Right lobe of liver (tissue), 6 donors: ENCODE data around the gene TPSAB1. TPM values are rescaled to one million over a fixed set of nuclear protein-coding genes. Genes with fewer than 3 reads are reported as not detected.
A peak's percentile ranks its signal among the peaks of the same experiment; 100 is the strongest.
"Not testable (repeated sequence)": the region's sequence is repeated elsewhere in the genome, so short reads cannot be mapped to it uniquely, and the experiment has no call there.

Source experiments
- ATAC-seq, 4 donors: fragments of 200-7000 bp; cut with Tn5 transposase; one replicate each; pipeline ENCODE4 v1.9.1; 2020; ENCODE audit warnings: mild to moderate bottlenecking in 4 of 4, moderate library complexity in 4 of 4
- DNase-seq, 3 donors: peaks; one replicate each; pipeline ENCODE4 v3.0.0-alpha.2; 2020
- H3K27ac ChIP-seq, 3 donors: fragments of 200-600 bp; one replicate each; pipeline ENCODE4 v1.8.0; 2022
- H3K27me3 ChIP-seq, 2 donors: fragments of 200-600 bp; one replicate each; pipeline ENCODE4 v1.8.0; 2022
- H3K36me3 ChIP-seq, 4 donors: fragments of 200-600 bp; sonication (generic) in 1 of 4; one replicate each; pipeline versions ENCODE4 v1.5.1 to v1.8.0; 2017 to 2022; ENCODE audit warnings: control low read depth in 1 of 4
- H3K4me1 ChIP-seq, 4 donors: fragments of 200-600 bp; sonication (generic) in 1 of 4; one replicate each; pipeline versions ENCODE4 v1.5.1 to v1.8.0; 2017 to 2022; ENCODE audit warnings: control low read depth in 1 of 4
- H3K4me3 ChIP-seq, 3 donors: fragments of 200-600 bp; one replicate each; pipeline ENCODE4 v1.8.0; 2022
- H3K9me3 ChIP-seq, 4 donors: fragments of 200-600 bp; sonication (generic) in 1 of 4; one replicate each; pipeline versions ENCODE4 v1.5.1 to v1.8.0; 2017 to 2022; ENCODE audit warnings: control low read depth in 1 of 4
- POLR2A ChIP-seq: fragments of 450-650 bp; IDR thresholded peaks from one replicate; pipeline ENCODE4 v1.6.1; 2017; ENCODE audit warnings: antibody characterized with exemption, mild to moderate bottlenecking
- WGBS: methylation state at CpG from one replicate; pipeline ENCODE4 v1.1.6; 2018; ENCODE audit warnings: low coverage, low lambda C conversion rate; ENCODE audit not compliant: insufficient coverage; ENCODE audit errors: missing lambda C conversion rate; 5-methylcytosine and 5-hydroxymethylcytosine counted together
- intact Hi-C, 2 donors: fragments of 100-400 bp; cut with DNase I; formaldehyde crosslinking; loops; one replicate each; pipeline versions ENCODE4 v1.11.2 to v1.14.1; 2022
- total RNA-seq, 6 experiments: library from RNA; depleted of rRNA in 2 of 6; stranded (reverse); fragments of >200 nt in 2 of 6; fragmentation: NEBNext Ultra II Directional in 3 of 6; extraction: Animal tissue kit (Norgen Biotek cat#: 25700) in 3 of 6; gene quantifications; one replicate each; pipeline versions ENCODE4 v1.1.0 to v1.2.4, GENCODE V29; 2016 to 2023
- TF ChIP-seq, protein P1 (sequence below), 4 donors: fragments of 200-600 bp in 3 of 4; fragments of 450-650 bp in 1 of 4; IDR thresholded peaks; one replicate each; pipeline versions ENCODE4 v1.5.1 to v1.8.0; 2016 to 2022; ENCODE audit warnings: antibody characterized with exemption in 4 of 4, mild to moderate bottlenecking in 2 of 4
- donor health status: DM: no; HTN: yes; CAD: no.
- donor health status: DM: no; HTN: no; CAD: no.
- donor health status: DM: no; HTN: no; CAD: no.
- donor health status: DM: no; HTN: yes; CAD: no.
- donor health status: DM: no; HTN: yes; CAD: no.

TPSAB1 gene
- total RNA-seq, 6 experiments from 2014 or later, result 0.39 to 1.1 (median 0.81) TPM; not detected in 1

DNA sequence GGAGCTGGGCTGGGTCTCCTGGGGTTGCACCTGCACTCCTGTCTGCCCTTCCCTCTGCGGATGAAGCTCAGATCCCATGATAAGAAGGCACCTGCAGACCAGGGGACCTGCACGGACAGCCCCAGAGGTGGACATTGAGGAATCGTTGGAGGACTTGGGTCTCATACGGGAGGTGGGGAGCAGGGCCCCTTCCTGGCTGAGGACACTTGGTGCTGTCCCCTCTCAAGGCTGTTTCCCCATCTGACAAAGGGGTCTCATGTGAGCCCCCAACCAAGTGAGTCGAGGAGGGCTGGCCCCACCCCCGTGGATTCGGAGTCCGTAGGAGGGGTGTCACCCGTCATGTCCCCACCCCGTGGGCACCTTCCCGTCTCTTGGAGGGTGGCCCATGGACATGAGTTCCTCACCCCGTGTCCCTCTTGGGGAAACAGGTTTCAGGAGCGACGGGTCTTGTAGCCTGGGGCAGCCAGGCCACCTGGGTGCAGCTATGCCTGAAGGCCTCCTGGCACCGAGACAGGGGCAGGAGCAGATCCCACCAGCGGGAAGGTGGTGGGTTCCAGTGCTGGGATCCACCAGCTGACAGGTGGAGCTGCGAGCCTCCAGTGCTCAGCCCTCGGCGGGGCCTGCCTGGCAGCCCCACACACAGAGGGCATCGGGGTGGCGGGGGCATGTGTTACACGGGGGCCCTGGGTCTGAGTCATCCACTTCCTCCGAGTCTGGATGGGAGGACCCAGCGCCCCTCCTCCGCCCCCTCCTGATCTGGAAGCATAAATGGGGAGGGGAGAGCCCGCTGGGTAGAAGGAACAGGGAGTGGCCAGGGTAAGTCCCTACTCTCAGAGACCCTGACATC, 15.0 kb downstream of the TPSAB1 start, which contains the start of gene TPSD1:
TSS of gene TPSD1 (plus strand) at position 794 of the 847 bp plus-strand sequence. CDS start 212 bp downstream, outside the sequence.
- intact Hi-C loops, H3K9me3 ChIP-seq, H3K4me1 ChIP-seq, H3K36me3 ChIP-seq, H3K27ac ChIP-seq, DNase-seq, H3K4me3 ChIP-seq, H3K27me3 ChIP-seq: not testable (repeated sequence)
- peak in 1 of 4 donors; percentile 5 for ATAC-seq
- WGBS, result no CpG with 5 or more reads among the region's 26 CpGs

- not testable (repeated sequence) for H3K27ac ChIP-seq
Measured at GRCh38 chr16:1256296-1256873, 15.9 kb downstream of the TPSAB1 start.

GRCh38 chr16:1256874-1257322, 16.4 kb downstream of the TPSAB1 start:
- no peak for ATAC-seq
- WGBS, result 20% methylated on average over 1 of the region's 22 CpGs
- TF ChIP-seq, protein P1, sequence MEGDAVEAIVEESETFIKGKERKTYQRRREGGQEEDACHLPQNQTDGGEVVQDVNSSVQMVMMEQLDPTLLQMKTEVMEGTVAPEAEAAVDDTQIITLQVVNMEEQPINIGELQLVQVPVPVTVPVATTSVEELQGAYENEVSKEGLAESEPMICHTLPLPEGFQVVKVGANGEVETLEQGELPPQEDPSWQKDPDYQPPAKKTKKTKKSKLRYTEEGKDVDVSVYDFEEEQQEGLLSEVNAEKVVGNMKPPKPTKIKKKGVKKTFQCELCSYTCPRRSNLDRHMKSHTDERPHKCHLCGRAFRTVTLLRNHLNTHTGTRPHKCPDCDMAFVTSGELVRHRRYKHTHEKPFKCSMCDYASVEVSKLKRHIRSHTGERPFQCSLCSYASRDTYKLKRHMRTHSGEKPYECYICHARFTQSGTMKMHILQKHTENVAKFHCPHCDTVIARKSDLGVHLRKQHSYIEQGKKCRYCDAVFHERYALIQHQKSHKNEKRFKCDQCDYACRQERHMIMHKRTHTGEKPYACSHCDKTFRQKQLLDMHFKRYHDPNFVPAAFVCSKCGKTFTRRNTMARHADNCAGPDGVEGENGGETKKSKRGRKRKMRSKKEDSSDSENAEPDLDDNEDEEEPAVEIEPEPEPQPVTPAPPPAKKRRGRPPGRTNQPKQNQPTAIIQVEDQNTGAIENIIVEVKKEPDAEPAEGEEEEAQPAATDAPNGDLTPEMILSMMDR (IDR thresholded peaks at IDR 0.05), result no peak
- no peak for TF ChIP-seq POLR2A

More at GRCh38 chr16:1256296-1256873, 15.9 kb downstream of the TPSAB1 start:
- H3K27me3 ChIP-seq, H3K36me3 ChIP-seq, DNase-seq, H3K4me1 ChIP-seq, H3K9me3 ChIP-seq, ATAC-seq, H3K4me3 ChIP-seq, intact Hi-C loops: not testable (repeated sequence)
- 40% methylated on average over 2 of the region's 23 CpGs for WGBS

GRCh38 chr16:1257561-1258224, 17.2 kb downstream of the TPSAB1 start:
- intact Hi-C loops, result no loop called here
- no peaks in the 10 kb centered on the region for H3K4me1 ChIP-seq
- peaks cover 0 to 5% of the 10 kb centered on the region in 2 donors for H3K27me3 ChIP-seq
- WGBS, result 20% methylated on average over 1 of the region's 34 CpGs
- TF ChIP-seq POLR2A, result no peak
- TF ChIP-seq, protein P1 (IDR thresholded peaks at IDR 0.05), result no peak
- ATAC-seq, result no peak
- no peaks in the 10 kb centered on the region for H3K36me3 ChIP-seq
- DNase-seq, result no peak
- no peak overlapping the region for H3K27ac ChIP-seq
- H3K4me3 ChIP-seq, result no peak overlapping the region
- H3K9me3 ChIP-seq, result no peaks in the 10 kb centered on the region

More at GRCh38 chr16:1256874-1257322, 16.4 kb downstream of the TPSAB1 start:
- Histone ChIP-seq H3K4me1 (no peaks in the 10 kb centered on the region), H3K9me3 (no peaks in the 10 kb centered on the region), H3K27me3 (peaks cover 0 to 5% of the 10 kb centered on the region in 2 donors), H3K27ac (no peak overlapping the region), H3K36me3 (no peaks in the 10 kb centered on the region), H3K4me3 (no peak overlapping the region)
- no peak for DNase-seq
- intact Hi-C loops, result no loop called here

GRCh38 chr16:1258225-1258600, 17.7 kb downstream of the TPSAB1 start:
- no peak for ATAC-seq
- no peaks in the 10 kb centered on the region for H3K9me3 ChIP-seq
- WGBS, result 67% methylated on average over 4 of the region's 12 CpGs
- no peaks in the 10 kb centered on the region for H3K4me1 ChIP-seq
- TF ChIP-seq, protein P1 (IDR thresholded peaks at IDR 0.05), result no peak
- TF ChIP-seq POLR2A, result no peak
- peaks cover 0 to 5% of the 10 kb centered on the region in 2 donors for H3K27me3 ChIP-seq
- no peak overlapping the region for H3K27ac ChIP-seq
- DNase-seq, result no peak
- H3K4me3 ChIP-seq, result no peak overlapping the region
- intact Hi-C loops, result no loop called here
- H3K36me3 ChIP-seq, result no peaks in the 10 kb centered on the region
